HG02852 (cell line): ENCODE data around the gene PRF1.

ENCODE experiments used
- ATAC-seq: cut with Tn5 transposase; IDR thresholded peaks from one replicate; pipeline ENCODE4 v1.9.1; 2021; ENCODE audit warnings: mild to moderate bottlenecking, moderate library complexity; ENCODE audit not compliant: unreplicated experiment

PRF1 gene

GRCh38 chr10:70562036-70562755, 40.3 kb downstream of the PRF1 start:
- ATAC-seq: no peak

GRCh38 chr10:70561558-70561957, 41.0 kb downstream of the PRF1 start:
- ATAC-seq: no peak

GRCh38 chr10:70561070-70561469, 41.5 kb downstream of the PRF1 start:
- ATAC-seq: no peak

- no peak for ATAC-seq
These were observed 42.0 kb downstream of the PRF1 start for GRCh38 chr10:70560511-70560941.

- ATAC-seq: no peak
These were observed 42.7 kb downstream of the PRF1 start for GRCh38 chr10:70559861-70560260.

- no peak for ATAC-seq
These were observed 43.4 kb downstream of the PRF1 start for GRCh38 chr10:70558871-70559810.

GRCh38 chr10:70558295-70558694, 44.2 kb downstream of the PRF1 start:
- ATAC-seq: no peak

GRCh38 chr10:70557876-70558275, 44.7 kb downstream of the PRF1 start:
- no peak for ATAC-seq

- no peak for ATAC-seq
These were observed 45.3 kb downstream of the PRF1 start for GRCh38 chr10:70557086-70557845.

GRCh38 chr10:70555371-70555770, 47.2 kb downstream of the PRF1 start:
- ATAC-seq: no peak

GRCh38 chr10:70552586-70552985, 50.0 kb downstream of the PRF1 start:
- ATAC-seq: no peak

- ATAC-seq: no peak
These were observed 50.5 kb downstream of the PRF1 start for GRCh38 chr10:70551971-70552422.

- ATAC-seq: no peak
These were observed 51.1 kb downstream of the PRF1 start for GRCh38 chr10:70551466-70551865.

GRCh38 chr10:70550459-70550858, 52.1 kb downstream of the PRF1 start:
- ATAC-seq: no peak

GRCh38 chr10:70549962-70550458, 52.5 kb downstream of the PRF1 start:
- ATAC-seq: no peak

GRCh38 chr10:70549351-70549961, 53.1 kb downstream of the PRF1 start:
- ATAC-seq: no peak
